Hepatocyte (in vitro differentiated cells): ENCODE measurements around the gene MAGI2. TPM values are rescaled to one million over a fixed set of nuclear protein-coding genes. Genes with fewer than 3 reads are reported as not detected.

ENCODE experiments used
- DNase-seq: peaks from one replicate; pipeline ENCODE4 v3.0.0-alpha.2; 2016; ENCODE audit warnings: low spot score
- H2AFZ ChIP-seq: fragments of 200-600 bp; sonication (generic); 2 replicates; pipeline ENCODE4 v1.6.0; 2016; ENCODE audit warnings: antibody characterized with exemption, mild to moderate bottlenecking
- H3K27ac ChIP-seq: fragments of 200-600 bp; sonication (generic); 2 replicates; pipeline ENCODE4 v1.5.1; 2016; ENCODE audit warnings: mild to moderate bottlenecking
- H3K27me3 ChIP-seq: fragments of 200-600 bp; sonication (generic); 2 replicates; pipeline ENCODE4 v1.6.1; 2016
- H3K36me3 ChIP-seq: fragments of 200-600 bp; sonication (generic); replicated peaks from 2 replicates; pipeline ENCODE4 v1.5.1; 2016; ENCODE audit warnings: low read depth; ENCODE audit not compliant: insufficient read depth
- H3K4me1 ChIP-seq: fragments of 200-600 bp; sonication (generic); 2 replicates; pipeline ENCODE4 v1.5.1; 2016; ENCODE audit warnings: mild to moderate bottlenecking, moderate library complexity; ENCODE audit not compliant: insufficient read depth
- H3K4me2 ChIP-seq: fragments of 200-600 bp; sonication (generic); 2 replicates; pipeline ENCODE4 v1.6.0; 2016
- H3K4me3 ChIP-seq: fragments of 200-600 bp; sonication (generic); 2 replicates; pipeline ENCODE4 v1.5.1; 2016; ENCODE audit warnings: mild to moderate bottlenecking
- H3K79me2 ChIP-seq: fragments of 200-600 bp; sonication (generic); 2 replicates; pipeline ENCODE4 v1.6.0; 2017; ENCODE audit warnings: mild to moderate bottlenecking
- H3K9me2 ChIP-seq: fragments of 200-600 bp; sonication (generic); replicated peaks from 2 replicates; pipeline ENCODE4 v1.6.0; 2017; ENCODE audit warnings: mild to moderate bottlenecking; ENCODE audit not compliant: insufficient read depth
- H3K9me3 ChIP-seq: fragments of 200-600 bp; sonication (generic); 2 replicates; pipeline ENCODE4 v1.5.1; 2016; ENCODE audit warnings: low read depth, mild to moderate bottlenecking
- H4K20me1 ChIP-seq: fragments of 200-600 bp; sonication (generic); 2 replicates; pipeline ENCODE4 v1.6.0; 2016; ENCODE audit warnings: mild to moderate bottlenecking; ENCODE audit not compliant: insufficient read depth, poor library complexity, severe bottlenecking
- EZH2 ChIP-seq: fragments of 200-600 bp; sonication (generic); IDR thresholded peaks from 2 replicates; pipeline ENCODE4 v1.6.1; 2016; ENCODE audit warnings: antibody characterized with exemption, mild to moderate bottlenecking, borderline replicate concordance
- EZH2phosphoT487 ChIP-seq: fragments of 200-600 bp; sonication (generic); IDR thresholded peaks from one replicate; pipeline ENCODE4 v1.6.1; 2018; ENCODE audit warnings: antibody characterized with exemption, mild to moderate bottlenecking, low read depth, moderate library complexity; ENCODE audit not compliant: unreplicated experiment, severe bottlenecking
- WGBS: methylation state at CpG from one replicate; pipeline ENCODE4 v1.1.6; 2016; ENCODE audit warnings: low lambda C conversion rate; ENCODE audit errors: missing lambda C conversion rate; 5-methylcytosine and 5-hydroxymethylcytosine counted together
- polyA plus RNA-seq: library from polyadenylated mRNA; unstranded; fragments of >200 nt; fragmentation: Nextera tagmentation; extraction: Ambion mirVana; gene quantifications from 2 replicates; pipeline ENCODE4 v1.2.1, GENCODE V29; 2016
- total RNA-seq: library from RNA; depleted of rRNA; stranded (reverse); fragments of >200 nt; gene quantifications from 2 replicates; pipeline ENCODE4 v1.2.3, GENCODE V29; 2014
- TF ChIP-seq, protein P1 (sequence below): fragments of 200-600 bp; sonication (generic); IDR thresholded peaks from 2 replicates; pipeline ENCODE4 v1.5.1; 2016; ENCODE audit warnings: antibody characterized with exemption, mild to moderate bottlenecking; ENCODE audit not compliant: poor library complexity

MAGI2 gene
- total and polyA plus RNA-seq, 2 experiments from 2014 or later, result 3.1 to 6.7 TPM

GRCh38 chr7:79453266-79453557 lies 255 bp downstream of the MAGI2 start:
- Histone ChIP-seq H3K9me2 (no peaks in the 10 kb centered on the region), H3K36me3 (no peaks in the 10 kb centered on the region), H3K9me3 (no peaks in the 10 kb centered on the region), H3K4me2 (peak overlapping the region; percentile 95), H3K27me3 (no peaks in the 10 kb centered on the region), H3K4me1 (no peaks in the 10 kb centered on the region), H3K27ac (peak overlapping the region; percentile 79), H3K4me3 (peak overlapping the region; percentile 69), H3K79me2 (peaks cover 40% of the 10 kb centered on the region), H2AFZ (peak overlapping the region; percentile 69), H4K20me1 (no peaks in the 10 kb centered on the region)
- WGBS, result 0% methylated on average over 4 of the region's 6 CpGs
- no peak for DNase-seq
- TF ChIP-seq, protein P1, sequence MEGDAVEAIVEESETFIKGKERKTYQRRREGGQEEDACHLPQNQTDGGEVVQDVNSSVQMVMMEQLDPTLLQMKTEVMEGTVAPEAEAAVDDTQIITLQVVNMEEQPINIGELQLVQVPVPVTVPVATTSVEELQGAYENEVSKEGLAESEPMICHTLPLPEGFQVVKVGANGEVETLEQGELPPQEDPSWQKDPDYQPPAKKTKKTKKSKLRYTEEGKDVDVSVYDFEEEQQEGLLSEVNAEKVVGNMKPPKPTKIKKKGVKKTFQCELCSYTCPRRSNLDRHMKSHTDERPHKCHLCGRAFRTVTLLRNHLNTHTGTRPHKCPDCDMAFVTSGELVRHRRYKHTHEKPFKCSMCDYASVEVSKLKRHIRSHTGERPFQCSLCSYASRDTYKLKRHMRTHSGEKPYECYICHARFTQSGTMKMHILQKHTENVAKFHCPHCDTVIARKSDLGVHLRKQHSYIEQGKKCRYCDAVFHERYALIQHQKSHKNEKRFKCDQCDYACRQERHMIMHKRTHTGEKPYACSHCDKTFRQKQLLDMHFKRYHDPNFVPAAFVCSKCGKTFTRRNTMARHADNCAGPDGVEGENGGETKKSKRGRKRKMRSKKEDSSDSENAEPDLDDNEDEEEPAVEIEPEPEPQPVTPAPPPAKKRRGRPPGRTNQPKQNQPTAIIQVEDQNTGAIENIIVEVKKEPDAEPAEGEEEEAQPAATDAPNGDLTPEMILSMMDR, result no peak
- no peak for TF ChIP-seq EZH2phosphoT487
- no peak for TF ChIP-seq EZH2

DNA sequence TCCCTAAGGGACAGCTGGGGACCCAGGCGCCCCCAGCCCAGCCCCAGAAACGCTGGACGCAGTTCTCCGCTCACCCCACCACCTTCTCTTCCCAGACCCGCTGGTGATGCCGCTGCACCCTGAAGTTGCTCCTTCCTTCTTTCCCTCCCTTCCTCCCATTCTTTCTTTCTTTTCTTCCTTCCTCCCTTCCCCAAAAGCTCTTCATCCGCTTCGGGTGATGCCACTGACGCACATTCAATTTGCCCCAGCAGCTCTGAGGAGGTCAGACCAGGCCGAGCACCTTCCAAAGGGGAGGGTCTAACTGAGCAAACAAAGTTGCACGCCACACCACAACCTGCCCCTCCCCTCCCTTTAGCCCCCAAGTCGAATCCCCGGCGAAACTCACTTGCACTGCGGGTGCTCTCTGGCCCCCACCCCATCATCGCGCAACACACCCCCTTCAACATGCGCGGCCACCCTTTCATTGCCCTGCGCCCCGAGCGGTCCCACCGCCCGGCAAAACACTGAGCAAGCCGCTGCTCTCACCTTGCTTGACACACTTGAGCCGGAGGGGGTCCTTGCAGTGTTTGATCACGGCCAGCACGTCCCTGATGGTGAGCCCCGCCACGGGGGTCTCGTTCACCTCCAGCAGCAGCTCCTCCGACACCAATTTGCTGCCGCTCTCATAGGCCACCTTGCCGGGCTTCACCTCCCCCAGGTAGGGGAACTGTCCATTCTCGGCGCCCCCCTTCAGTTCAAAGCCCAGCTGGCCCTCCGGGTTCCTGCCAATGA lies 787 bp downstream of the MAGI2 start:
- Histone ChIP-seq H3K27me3 (no peaks in the 10 kb centered on the region), H2AFZ (peak overlapping the region; percentile 69), H4K20me1 (no peaks in the 10 kb centered on the region), H3K9me2 (no peaks in the 10 kb centered on the region), H3K4me3 (peak overlapping the region; percentile 69), H3K36me3 (no peaks in the 10 kb centered on the region), H3K4me2 (peak overlapping the region; percentile 95), H3K4me1 (no peaks in the 10 kb centered on the region), H3K27ac (peak overlapping the region; percentile 79), H3K79me2 (peaks cover 40% of the 10 kb centered on the region), H3K9me3 (no peaks in the 10 kb centered on the region)
- under 1% methylated on average over 27 of the region's 37 CpGs for WGBS
- DNase-seq, result peak; percentile 46
- TF ChIP-seq EZH2 (no peak), EZH2phosphoT487 (no peak)
- TF ChIP-seq, protein P1, result no peak

- DNase-seq, result peak; percentile 93
- Histone ChIP-seq H3K27me3 (no peaks in the 10 kb centered on the region), H3K79me2 (peaks cover 40% of the 10 kb centered on the region), H3K4me2 (peak overlapping the region; percentile 95), H3K9me3 (no peaks in the 10 kb centered on the region), H4K20me1 (no peaks in the 10 kb centered on the region), H2AFZ (peak overlapping the region; percentile 69), H3K4me1 (no peaks in the 10 kb centered on the region), H3K9me2 (no peaks in the 10 kb centered on the region), H3K27ac (peak overlapping the region; percentile 79), H3K4me3 (peak overlapping the region; percentile 69), H3K36me3 (no peaks in the 10 kb centered on the region)
- TF ChIP-seq, protein P1, result no peak
- no peak for TF ChIP-seq EZH2
- TF ChIP-seq EZH2phosphoT487, result no peak
- under 1% methylated on average over 22 of the region's 27 CpGs for WGBS
These were observed 1.4 kb downstream of the MAGI2 start for GRCh38 chr7:79452032-79452494.
